Epithelial cell of prostate (primary cell): ENCODE data around the gene ANKRD26.

ENCODE experiments used
- DNase-seq: peaks from one replicate; pipeline ENCODE4 v3.0.0-alpha.2; 2011; ENCODE audit warnings: low read depth, low spot score
- H3K27ac ChIP-seq: fragments of 450-650 bp; 2 replicates; pipeline ENCODE4 v1.5.1; 2017; ENCODE audit warnings: mild to moderate bottlenecking

Gene ANKRD26

GRCh38 chr10:27022048-27022447, 78.2 kb downstream of the ANKRD26 start:
- H3K27ac ChIP-seq: no peak overlapping the region
- DNase-seq: no peak

- no peak for DNase-seq
- H3K27ac ChIP-seq: no peak overlapping the region
Measured at GRCh38 chr10:27020243-27020642, 80.1 kb downstream of the ANKRD26 start.

GRCh38 chr10:27019827-27020226, 80.5 kb downstream of the ANKRD26 start:
- no peak for DNase-seq
- no peak overlapping the region for H3K27ac ChIP-seq

- H3K27ac ChIP-seq: no peak overlapping the region
- DNase-seq: no peak
Measured at GRCh38 chr10:26997610-26998009, 102.7 kb downstream of the ANKRD26 start.

- no peak for DNase-seq
- no peak overlapping the region for H3K27ac ChIP-seq
Measured at GRCh38 chr10:26994743-26995142, 105.6 kb downstream of the ANKRD26 start.

GRCh38 chr10:26987851-26988250, 112.4 kb downstream of the ANKRD26 start:
- no peak overlapping the region for H3K27ac ChIP-seq
- DNase-seq: no peak

- no peak overlapping the region for H3K27ac ChIP-seq
- DNase-seq: no peak
Measured at GRCh38 chr10:26983156-26983555, 117.1 kb downstream of the ANKRD26 start.

GRCh38 chr10:26982058-26982457, 118.2 kb downstream of the ANKRD26 start:
- H3K27ac ChIP-seq: no peak overlapping the region
- DNase-seq: no peak

GRCh38 chr10:26981232-26981824, 119.0 kb downstream of the ANKRD26 start:
- DNase-seq: no peak

GRCh38 chr10:26978519-26978918, 121.8 kb downstream of the ANKRD26 start:
- DNase-seq: no peak
- H3K27ac ChIP-seq: no peak overlapping the region

More at GRCh38 chr10:26981232-26981824, 119.0 kb downstream of the ANKRD26 start:
- no peak overlapping the region for H3K27ac ChIP-seq

GRCh38 chr10:26977635-26978034, 122.7 kb downstream of the ANKRD26 start:
- no peak overlapping the region for H3K27ac ChIP-seq
- no peak for DNase-seq

- no peak for DNase-seq
- H3K27ac ChIP-seq: no peak overlapping the region
Measured at GRCh38 chr10:26970667-26971066, 129.6 kb downstream of the ANKRD26 start.

GRCh38 chr10:26969145-26969926, 131.0 kb downstream of the ANKRD26 start:
- DNase-seq: no peak
- no peak overlapping the region for H3K27ac ChIP-seq

GRCh38 chr10:26962835-26963234, 137.5 kb downstream of the ANKRD26 start:
- H3K27ac ChIP-seq: no peak overlapping the region
- no peak for DNase-seq

- H3K27ac ChIP-seq: no peak overlapping the region
- DNase-seq: no peak
Measured at GRCh38 chr10:26960308-26960707, 140.0 kb downstream of the ANKRD26 start.

- H3K27ac ChIP-seq: no peak overlapping the region
- no peak for DNase-seq
Measured at GRCh38 chr10:26959841-26960240, 140.5 kb downstream of the ANKRD26 start.
